CD14-positive monocyte (primary cell): ENCODE data around the gene KRTAP1-5. TPM values are rescaled to one million over a fixed set of nuclear protein-coding genes. Genes with fewer than 3 reads are reported as not detected.

Source experiments
- DNase-seq, 3 donors: peaks; one replicate each; pipeline ENCODE4 v3.0.0-alpha.2; 2011 to 2022
- H2AFZ ChIP-seq: 2 replicates; pipeline ENCODE4 v1.6.0; 2012; ENCODE audit warnings: mild to moderate bottlenecking, low read depth, low read length, inconsistent platforms; ENCODE audit not compliant: insufficient read depth, poor library complexity, severe bottlenecking
- H3K27ac ChIP-seq, 2 donors: 1 replicate in 1 of 2; 2 replicates in 1 of 2; pipeline ENCODE4 v1.5.1; 2012 to 2013; ENCODE audit warnings: low read length in 2 of 2, control low read depth in 1 of 2, inconsistent platforms in 1 of 2, low read depth in 1 of 2, mild to moderate bottlenecking in 1 of 2
- H3K27me3 ChIP-seq, 2 donors: one replicate each; pipeline versions ENCODE4 v1.6.0 to v1.6.1; 2011 to 2013; ENCODE audit warnings: low read length in 2 of 2; ENCODE audit not compliant: control insufficient read depth in 2 of 2, insufficient read depth in 2 of 2
- H3K36me3 ChIP-seq, 2 donors: replicated peaks in 1 of 2; 1 replicate in 1 of 2; 2 replicates in 1 of 2; pipeline versions ENCODE4 v1.5.1 to v1.6.1; 2012 to 2013; ENCODE audit warnings: low read length in 2 of 2, control low read depth in 1 of 2, inconsistent platforms in 1 of 2, mild to moderate bottlenecking in 1 of 2; ENCODE audit not compliant: insufficient read depth in 2 of 2, control insufficient read depth in 1 of 2
- H3K4me1 ChIP-seq, 2 donors: 1 replicate in 1 of 2; 2 replicates in 1 of 2; pipeline versions ENCODE4 v1.5.1 to v1.6.1; 2012 to 2013; ENCODE audit warnings: low read length in 2 of 2, control low read depth in 1 of 2, inconsistent platforms in 1 of 2, mild to moderate bottlenecking in 1 of 2, moderate library complexity in 1 of 2; ENCODE audit not compliant: insufficient read depth in 2 of 2, control insufficient read depth in 1 of 2
- H3K4me2 ChIP-seq: replicated peaks from 2 replicates; pipeline ENCODE3; 2012; ENCODE audit warnings: low read length, moderate library complexity, mild to moderate bottlenecking; ENCODE audit not compliant: poor library complexity, severe bottlenecking; ENCODE audit errors: extremely low read depth
- H3K4me3 ChIP-seq, 3 experiments: fragments of 200-600 bp in 1 of 3; sonication (generic) in 1 of 3; replicated peaks in 1 of 3; 1 replicate in 2 of 3; 2 replicates in 1 of 3; pipeline ENCODE4 v1.5.1; 2011 to 2013; ENCODE audit warnings: low read length in 3 of 3, mild to moderate bottlenecking in 3 of 3, control low read depth in 2 of 3, low read depth in 2 of 3, inconsistent platforms in 1 of 3, moderate library complexity in 1 of 3
- H3K79me2 ChIP-seq: 2 replicates; pipeline ENCODE4 v1.6.0; 2012; ENCODE audit warnings: mild to moderate bottlenecking, control low read depth, inconsistent platforms, low read length, moderate library complexity; ENCODE audit not compliant: insufficient read depth
- H3K9ac ChIP-seq: 2 replicates; pipeline ENCODE4 v1.6.0; 2017; ENCODE audit warnings: low read length, mild to moderate bottlenecking; ENCODE audit not compliant: insufficient read depth, poor library complexity, severe bottlenecking
- H3K9me3 ChIP-seq, 2 donors: replicated peaks in 1 of 2; 1 replicate in 1 of 2; 2 replicates in 1 of 2; pipeline versions ENCODE4 v1.5.1 to v1.6.1; 2012 to 2013; ENCODE audit warnings: low read length in 2 of 2, control low read depth in 1 of 2; ENCODE audit not compliant: control insufficient read depth in 1 of 2, insufficient read depth in 1 of 2
- H4K20me1 ChIP-seq: 2 replicates; pipeline ENCODE4 v1.6.0; 2012; ENCODE audit warnings: mild to moderate bottlenecking, low read length, control low read depth, moderate library complexity; ENCODE audit not compliant: insufficient read depth
- H3K27ac Mint-ChIP-seq, 7 donors: one replicate each; pipeline ENCODE4 v1.8.0; 2020; ENCODE audit warnings: mild to moderate bottlenecking in 7 of 7, mixed read lengths in 7 of 7, moderate library complexity in 6 of 7, inconsistent platforms in 2 of 7
- H3K27me3 Mint-ChIP-seq, 3 donors: one replicate each; pipeline ENCODE4 v1.8.0; 2021 to 2022; ENCODE audit warnings: low read depth in 3 of 3, mild to moderate bottlenecking in 3 of 3, mixed read lengths in 3 of 3, moderate library complexity in 3 of 3, inconsistent platforms in 1 of 3
- H3K36me3 Mint-ChIP-seq, 2 donors: one replicate each; pipeline ENCODE4 v1.8.0; 2020; ENCODE audit warnings: mixed read lengths in 2 of 2, inconsistent platforms in 1 of 2, mild to moderate bottlenecking in 1 of 2
- H3K4me1 Mint-ChIP-seq: one replicate; pipeline ENCODE4 v1.8.0; 2020; ENCODE audit warnings: mild to moderate bottlenecking, mixed read lengths
- H3K4me3 Mint-ChIP-seq, 2 donors: one replicate each; pipeline ENCODE4 v1.8.0; 2020; ENCODE audit warnings: mild to moderate bottlenecking in 2 of 2, mixed read lengths in 2 of 2, moderate library complexity in 1 of 2
- H3K9me3 Mint-ChIP-seq, 7 donors: one replicate each; pipeline ENCODE4 v1.8.0; 2020 to 2022; ENCODE audit warnings: mixed read lengths in 7 of 7, mild to moderate bottlenecking in 6 of 7, moderate library complexity in 6 of 7, inconsistent platforms in 2 of 7
- CTCF ChIP-seq: fragments of 200-600 bp; IDR thresholded peaks from one replicate; pipeline ENCODE4 v1.8.0; 2022; ENCODE audit warnings: antibody characterized with exemption, mild to moderate bottlenecking
- WGBS: methylation state at CpG from one replicate; pipeline ENCODE4 v1.1.5; 2013; ENCODE audit warnings: missing lambda C conversion rate; ENCODE audit not compliant: insufficient coverage; 5-methylcytosine and 5-hydroxymethylcytosine counted together
- intact Hi-C, 2 donors: fragments of 100-400 bp; cut with micrococcal nuclease; formaldehyde crosslinking; loops; one replicate each; pipeline versions ENCODE4 v1.15.0 to v1.15.1; 2023
- polyA plus RNA-seq, 3 donors: library from polyadenylated mRNA; depleted of rRNA in 1 of 3; unstranded in 2 of 3; stranded (reverse) in 1 of 3; fragments of 300-500 nt in 2 of 3; fragments of >200 nt in 1 of 3; fragmentation: Illumina TruSeq in 2 of 3; gene quantifications; 1 replicate in 2 of 3; 2 replicates in 1 of 3; pipeline ENCODE4 v1.2.3, GENCODE V29; 2012 to 2021
- small RNA-seq: library from RNA; depleted of rRNA; stranded (forward); fragments of <200 nt; gene quantifications from one replicate; pipeline ENCODE3, GENCODE V24; 2012; ENCODE audit warnings: low read depth; ENCODE audit not compliant: insufficient read length

Gene KRTAP1-5
- polyA plus RNA-seq, 3 donors = not detected

- Histone ChIP-seq H4K20me1 (no peaks in the 10 kb centered on the region), H3K9me3 (no peaks in the 10 kb centered on the region), H3K27ac (no peak overlapping the region), H3K36me3 (no peaks in the 10 kb centered on the region), H3K27me3 (peaks cover 0 to 4% of the 10 kb centered on the region in 2 donors), H3K9ac (no peak overlapping the region), H3K4me2 (no peak overlapping the region), H3K4me3 (no peak overlapping the region), H2AFZ (no peak overlapping the region), H3K4me1 (no peaks in the 10 kb centered on the region), H3K79me2 (no peaks in the 10 kb centered on the region)
- intact Hi-C loops = no loop called here
- H3K4me3 Mint-ChIP-seq = no peak overlapping the region
- H3K27me3 Mint-ChIP-seq = peaks cover 6 to 15% (median 13%) of the 10 kb centered on the region in 3 donors
- no peak for TF ChIP-seq CTCF
- no peaks in the 10 kb centered on the region for H3K36me3 Mint-ChIP-seq
- H3K27ac Mint-ChIP-seq = no peak overlapping the region
- WGBS = 100% methylated on average over 3 of the region's 3 CpGs
- DNase-seq = no peak
- no peaks in the 10 kb centered on the region for H3K9me3 Mint-ChIP-seq
- H3K4me1 Mint-ChIP-seq = no peaks in the 10 kb centered on the region
Measured at GRCh38 chr17:40980117-40980516, 46.9 kb downstream of the KRTAP1-5 start.

GRCh38 chr17:40978575-40979151 lies 48.3 kb downstream of the KRTAP1-5 start:
- H3K9me3 ChIP-seq = no peaks in the 10 kb centered on the region
- no peak overlapping the region for H3K4me3 ChIP-seq
- no peak for TF ChIP-seq CTCF
- no peaks in the 10 kb centered on the region for H3K36me3 ChIP-seq
- no peaks in the 10 kb centered on the region for H3K4me1 ChIP-seq
- no peak overlapping the region for H3K4me3 Mint-ChIP-seq
- H3K9ac ChIP-seq = no peak overlapping the region
- intact Hi-C loops = no loop called here
- H3K4me1 Mint-ChIP-seq = no peaks in the 10 kb centered on the region
- peaks cover 3 to 14% (median 9%) of the 10 kb centered on the region in 3 donors for H3K27me3 Mint-ChIP-seq
- peaks cover 0 to 4% of the 10 kb centered on the region in 2 donors for H3K27me3 ChIP-seq
- H4K20me1 ChIP-seq = no peaks in the 10 kb centered on the region
- H3K4me2 ChIP-seq = no peak overlapping the region
- DNase-seq = no peak
- H3K36me3 Mint-ChIP-seq = no peaks in the 10 kb centered on the region
- 96% methylated on average over 13 of the region's 13 CpGs for WGBS
- no peaks in the 10 kb centered on the region for H3K9me3 Mint-ChIP-seq
- no peaks in the 10 kb centered on the region for H3K79me2 ChIP-seq
- H2AFZ ChIP-seq = no peak overlapping the region
- H3K27ac Mint-ChIP-seq = no peak overlapping the region
- no peak overlapping the region for H3K27ac ChIP-seq

Small RNAs within 50 kb of the gene (small RNA-seq; reads per million reads assigned to genes)
- gene KRTAP3-4P = not detected

Other genes starting within 250 kb of the KRTAP1-5 start
- not detected for gene KRT27, start 244.7 kb downstream of the KRTAP1-5 start, polyA plus RNA-seq
- gene KRT28, start 227.2 kb downstream of the KRTAP1-5 start, polyA plus RNA-seq = not detected
- 10 to 100 TPM in 2 of 3 donors, 1 to 10 TPM in 1; 9.7 to 79.1 (median 58.7) TPM for gene KRT10, start 204.6 kb downstream of the KRTAP1-5 start, polyA plus RNA-seq
- not detected for gene KRT12, start 160.0 kb downstream of the KRTAP1-5 start, polyA plus RNA-seq
- not detected for gene KRT20, start 142.0 kb downstream of the KRTAP1-5 start, polyA plus RNA-seq
- 1 to 10 TPM; 1.7 to 7.6 (median 3.6) TPM for gene KRT23, start 89.6 kb downstream of the KRTAP1-5 start, polyA plus RNA-seq
- gene KRT39, start 60.3 kb downstream of the KRTAP1-5 start, polyA plus RNA-seq = not detected
- gene KRT40, start 42.9 kb downstream of the KRTAP1-5 start, polyA plus RNA-seq = not detected
- gene KRTAP3-3, start 33.0 kb downstream of the KRTAP1-5 start, polyA plus RNA-seq = not detected
- gene KRTAP3-2, start 27.3 kb downstream of the KRTAP1-5 start, polyA plus RNA-seq = not detected
- gene KRTAP3-1, start 18.1 kb downstream of the KRTAP1-5 start, polyA plus RNA-seq = not detected
- gene KRTAP1-4, start 3.0 kb upstream of the KRTAP1-5 start, polyA plus RNA-seq = not detected
- not detected for gene KRTAP1-3, start 7.7 kb upstream of the KRTAP1-5 start, polyA plus RNA-seq
- not detected for gene KRTAP1-1, start 14.2 kb upstream of the KRTAP1-5 start, polyA plus RNA-seq
- not detected for gene KRTAP2-1, start 20.1 kb upstream of the KRTAP1-5 start, polyA plus RNA-seq
- gene KRTAP2-2, start 28.0 kb upstream of the KRTAP1-5 start, polyA plus RNA-seq = not detected
- gene KRTAP2-3, start 32.9 kb upstream of the KRTAP1-5 start, polyA plus RNA-seq = not detected
- gene KRTAP2-4, start 38.7 kb upstream of the KRTAP1-5 start, polyA plus RNA-seq = not detected
- not detected for gene KRTAP4-7, start 56.9 kb upstream of the KRTAP1-5 start, polyA plus RNA-seq
- gene KRTAP4-8, start 70.9 kb upstream of the KRTAP1-5 start, polyA plus RNA-seq = not detected
- gene KRTAP4-16, start 75.0 kb upstream of the KRTAP1-5 start, polyA plus RNA-seq = not detected
- gene KRTAP4-9, start 78.2 kb upstream of the KRTAP1-5 start, polyA plus RNA-seq = not detected
- not detected for gene KRTAP4-11, start 91.2 kb upstream of the KRTAP1-5 start, polyA plus RNA-seq
- not detected for gene KRTAP4-12, start 97.0 kb upstream of the KRTAP1-5 start, polyA plus RNA-seq
- gene KRTAP4-6, start 113.3 kb upstream of the KRTAP1-5 start, polyA plus RNA-seq = not detected
- not detected for gene KRTAP4-5, start 122.6 kb upstream of the KRTAP1-5 start, polyA plus RNA-seq
- not detected for gene KRTAP4-4, start 133.5 kb upstream of the KRTAP1-5 start, polyA plus RNA-seq
- not detected for gene KRTAP4-3, start 141.0 kb upstream of the KRTAP1-5 start, polyA plus RNA-seq
- not detected for gene KRTAP4-2, start 151.0 kb upstream of the KRTAP1-5 start, polyA plus RNA-seq
- gene KRTAP4-1, start 157.7 kb upstream of the KRTAP1-5 start, polyA plus RNA-seq = not detected
- gene KRTAP9-1, start 162.7 kb upstream of the KRTAP1-5 start, polyA plus RNA-seq = not detected
- gene KRTAP9-2, start 199.4 kb upstream of the KRTAP1-5 start, polyA plus RNA-seq = not detected
- not detected for gene KRTAP9-3, start 205.2 kb upstream of the KRTAP1-5 start, polyA plus RNA-seq
- gene KRTAP9-8, start 210.8 kb upstream of the KRTAP1-5 start, polyA plus RNA-seq = not detected
- gene KRTAP9-4, start 222.5 kb upstream of the KRTAP1-5 start, polyA plus RNA-seq = not detected
- gene KRTAP9-9, start 228.2 kb upstream of the KRTAP1-5 start, polyA plus RNA-seq = not detected
- gene KRTAP9-6, start 238.2 kb upstream of the KRTAP1-5 start, polyA plus RNA-seq = not detected
- gene KRTAP9-7, start 248.5 kb upstream of the KRTAP1-5 start, polyA plus RNA-seq = not detected